ENCODE results near the gene NTSR1. TPM values are rescaled to one million over a fixed set of nuclear protein-coding genes. Genes with fewer than 3 reads are reported as not detected.

The NTSR1 gene
- polyA plus RNA-seq, 3 donors = 0.05 to 0.15 TPM; not detected in 1

- 60 to 92% (median 82%) methylated on average over 6 of the region's 6 CpGs for WGBS, 3 donors
- no peak overlapping the region for H3K27ac ChIP-seq (ENCODE audit: low read depth, low read length)
Measured at GRCh38 chr20:62742550-62742949, 33.9 kb downstream of the NTSR1 start.

DNA sequence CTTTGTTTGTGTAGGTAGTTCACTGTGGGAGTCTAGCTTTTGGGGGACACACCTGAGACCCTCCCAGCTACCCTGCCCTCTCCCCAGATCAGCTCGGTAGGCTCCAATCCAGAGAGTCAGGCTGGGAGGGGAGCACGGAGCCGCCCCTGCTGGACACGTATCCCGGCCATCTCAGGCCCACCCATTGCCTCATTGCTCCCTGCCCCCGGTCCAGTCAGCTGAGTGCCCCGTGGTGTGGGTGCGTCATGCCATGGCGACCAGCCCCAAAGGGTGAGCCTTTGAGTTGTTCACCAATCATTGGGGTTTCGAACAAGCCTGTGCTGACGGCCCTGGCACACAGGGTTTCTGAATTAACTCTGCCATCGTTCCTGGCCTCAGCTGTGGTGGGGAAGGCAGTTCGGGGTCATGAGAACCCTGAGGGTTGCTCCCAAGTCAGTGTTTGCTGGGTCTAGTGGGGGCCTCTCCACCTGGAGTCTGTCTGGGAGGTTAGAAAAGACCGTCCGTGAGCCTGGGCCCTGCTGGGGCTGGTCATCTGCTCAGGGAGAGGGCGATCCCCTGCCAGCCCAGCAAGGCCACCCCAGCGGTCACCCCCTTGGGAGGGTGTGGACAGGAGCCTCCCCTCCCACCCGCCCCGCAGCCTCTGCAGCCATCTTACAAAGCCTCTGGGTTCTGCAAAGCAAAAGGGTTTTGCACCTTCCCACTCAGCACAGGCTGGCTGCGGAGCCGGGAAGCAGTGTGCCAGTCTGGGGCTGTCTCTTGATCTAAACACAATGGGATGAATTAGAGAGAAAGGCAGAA is 34.5 kb downstream of the NTSR1 start:
- WGBS, 3 donors = 77 to 89% (median 86%) methylated on average over 21 of the region's 21 CpGs
- no peak overlapping the region for H3K27ac ChIP-seq (ENCODE audit: low read depth, low read length)

GRCh38 chr20:62743777-62744317 is 35.2 kb downstream of the NTSR1 start:
- WGBS, 3 donors = 75 to 90% (median 88%) methylated on average over 20 of the region's 20 CpGs
- no peak overlapping the region for H3K27ac ChIP-seq (ENCODE audit: low read depth, low read length)

DNA sequence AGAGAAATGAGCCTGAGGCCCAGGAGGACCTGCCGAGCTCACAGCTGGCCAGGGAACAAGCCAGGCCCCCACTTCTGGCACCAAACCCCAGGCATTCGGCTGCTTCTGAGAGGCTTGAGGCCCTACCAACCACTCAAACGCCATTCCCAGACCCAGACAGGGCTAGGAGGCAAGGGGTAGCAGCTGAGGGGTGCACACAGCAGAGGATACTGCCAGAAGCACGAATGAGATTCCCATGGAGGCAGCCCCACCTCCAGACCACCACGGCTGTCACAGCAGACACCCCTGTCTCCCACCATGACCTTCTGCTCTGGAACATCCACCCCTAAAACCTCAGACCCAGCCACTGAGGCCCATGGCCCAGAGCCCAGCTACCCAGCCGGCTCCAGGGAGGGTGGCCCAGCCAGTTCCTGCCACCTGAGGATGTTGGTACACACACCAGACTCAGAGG is 36.1 kb downstream of the NTSR1 start:
- no peak overlapping the region for H3K27ac ChIP-seq (ENCODE audit: low read depth, low read length)
- 61 to 76% (median 73%) methylated on average over 6 of the region's 6 CpGs for WGBS, 3 donors

GRCh38 chr20:62745279-62745951 is 36.8 kb downstream of the NTSR1 start:
- no peak overlapping the region for H3K27ac ChIP-seq (ENCODE audit: low read depth, low read length)

GRCh38 chr20:62745952-62746288 is 37.3 kb downstream of the NTSR1 start:
- H3K27ac ChIP-seq (ENCODE audit: low read depth, low read length) = no peak overlapping the region
- WGBS, 3 donors = 71 to 91% (median 88%) methylated on average over 9 of the region's 9 CpGs

More at GRCh38 chr20:62745279-62745951, 36.8 kb downstream of the NTSR1 start:
- WGBS, 3 donors = 60 to 84% (median 81%) methylated on average over 11 of the region's 11 CpGs

- WGBS, 3 donors = 51 to 85% (median 84%) methylated on average over 2 of the region's 2 CpGs
- H3K27ac ChIP-seq (ENCODE audit: low read depth, low read length) = no peak overlapping the region
Measured at GRCh38 chr20:62748311-62748710, 39.7 kb downstream of the NTSR1 start.

DNA sequence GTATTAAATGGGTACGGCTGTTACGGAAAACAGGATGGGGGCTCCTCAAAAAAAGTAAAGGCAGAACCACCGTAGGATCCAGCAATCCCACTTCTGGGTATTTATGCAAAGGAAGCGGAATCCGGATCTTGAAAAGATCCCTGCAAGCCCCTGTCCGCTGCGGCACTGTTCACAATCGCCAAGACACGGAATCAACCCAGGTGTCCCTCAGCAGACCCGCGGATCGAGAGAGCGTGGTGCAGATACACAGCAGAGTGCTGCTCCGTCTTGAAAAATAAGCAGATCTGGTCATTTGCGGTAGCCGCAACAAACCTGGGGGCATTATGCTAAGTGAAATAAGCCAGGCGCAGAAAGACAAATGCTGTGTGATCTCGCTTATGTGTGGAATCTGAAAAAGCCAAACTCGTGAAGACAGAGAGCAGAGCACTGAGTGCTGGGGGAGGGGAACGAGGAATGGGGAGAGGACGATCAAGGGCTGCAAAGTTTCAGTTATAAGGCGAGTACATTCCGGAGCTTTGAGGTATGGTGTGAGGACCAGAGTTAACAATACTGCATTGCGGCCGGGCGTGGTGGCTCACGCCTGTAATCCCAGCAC is 41.3 kb downstream of the NTSR1 start:
- 67 to 76% (median 74%) methylated on average over 27 of the region's 27 CpGs for WGBS, 3 donors
- H3K27ac ChIP-seq (ENCODE audit: low read depth, low read length) = no peak overlapping the region

GRCh38 chr20:62751551-62752150 is 43.0 kb downstream of the NTSR1 start:
- 63 to 67% (median 65%) methylated on average over 14 of the region's 14 CpGs for WGBS, 3 donors
- no peak overlapping the region for H3K27ac ChIP-seq (ENCODE audit: low read depth, low read length)

DNA sequence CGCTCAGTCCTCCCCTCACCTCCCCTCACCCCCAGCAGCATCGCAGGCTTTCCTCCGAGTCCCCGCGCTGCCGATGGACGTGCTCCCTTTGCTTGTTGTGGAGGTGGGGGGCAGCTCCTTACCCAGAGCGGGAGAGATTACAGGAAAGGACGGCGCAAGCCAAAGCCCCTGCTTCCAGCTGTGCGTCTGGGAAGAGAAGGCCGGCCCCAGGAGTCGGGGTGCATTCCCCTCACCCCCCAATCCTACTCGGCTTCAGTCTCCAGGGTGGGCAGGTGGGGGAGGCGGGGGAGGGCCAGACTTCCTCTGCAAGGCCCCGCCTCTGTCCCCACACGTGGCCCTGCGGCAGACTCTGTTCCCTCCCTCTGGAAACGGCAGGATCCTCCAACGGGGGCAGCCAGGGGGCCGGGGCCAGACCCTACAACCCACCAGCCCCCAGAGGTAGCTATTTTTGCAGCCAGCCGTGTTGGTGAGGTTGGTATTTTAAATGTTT is 43.6 kb downstream of the NTSR1 start:
- WGBS, 3 donors = 16 to 23% (median 17%) methylated on average over 22 of the region's 22 CpGs
- H3K27ac ChIP-seq (ENCODE audit: low read depth, low read length) = no peak overlapping the region

DNA sequence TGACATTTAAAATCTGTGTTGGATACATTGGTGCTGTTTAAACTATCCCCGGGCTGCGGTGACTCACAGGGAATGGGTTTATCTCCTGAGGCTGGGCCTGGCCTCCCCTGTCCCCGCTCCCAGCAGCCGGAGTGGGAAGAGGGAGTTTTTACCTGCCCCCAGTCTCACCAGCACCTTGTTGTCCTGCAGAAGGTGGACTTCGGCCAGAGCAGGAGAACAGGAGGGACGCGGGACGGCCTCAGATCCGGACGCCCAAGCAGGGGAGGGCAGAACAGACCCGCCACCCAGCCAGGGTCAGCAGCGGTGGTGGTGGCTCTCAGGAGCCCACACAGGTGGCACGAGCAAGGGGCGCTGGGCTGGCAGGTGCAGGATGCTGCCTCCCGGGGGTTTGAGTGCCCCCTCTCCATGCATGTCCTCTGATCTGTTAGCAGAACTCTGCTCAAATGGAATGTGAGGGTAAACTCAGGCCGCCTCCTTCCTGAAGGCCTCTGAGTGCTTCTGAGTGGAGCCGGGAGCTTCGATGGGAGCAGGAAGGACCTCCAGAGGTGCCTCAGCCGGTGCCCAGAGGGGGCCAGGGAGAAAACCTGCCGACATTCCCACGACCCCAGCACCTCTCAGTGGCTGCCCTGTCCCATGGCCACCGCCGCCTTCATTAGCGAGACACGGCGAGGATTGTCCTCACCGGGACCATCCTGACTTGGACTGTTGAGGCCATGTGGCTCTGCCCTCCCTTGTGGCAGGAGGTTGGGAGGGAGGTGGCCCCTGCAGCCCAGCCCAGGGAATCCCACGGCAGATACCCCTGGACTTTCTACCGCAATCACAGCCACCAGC is 44.2 kb downstream of the NTSR1 start:
- no peak overlapping the region for H3K27ac ChIP-seq (ENCODE audit: low read depth, low read length)
- 43 to 81% (median 80%) methylated on average over 29 of the region's 29 CpGs for WGBS, 3 donors

DNA sequence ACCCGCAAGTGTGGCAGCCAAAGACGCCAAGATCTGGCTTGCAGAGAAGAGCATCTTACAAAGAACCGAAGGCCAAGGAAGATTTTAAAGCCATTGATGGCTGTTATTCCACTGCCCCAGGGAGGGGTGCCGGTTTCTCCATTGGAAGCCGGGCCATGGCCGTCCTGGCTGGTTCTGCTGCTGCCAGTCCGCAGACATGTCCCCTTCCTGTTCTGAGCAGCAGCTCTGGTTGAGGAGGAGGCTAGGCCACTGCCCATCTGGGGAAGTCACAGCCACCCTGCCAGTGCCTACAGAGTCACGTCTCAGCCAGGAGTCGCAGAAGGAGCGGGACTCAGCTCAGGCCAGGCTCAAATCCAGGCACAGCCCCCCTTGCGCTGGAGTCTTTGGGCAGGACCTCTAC is 45.0 kb downstream of the NTSR1 start:
- no peak overlapping the region for H3K27ac ChIP-seq (ENCODE audit: low read depth, low read length)
- 93 to 96% (median 95%) methylated on average over 11 of the region's 11 CpGs for WGBS, 3 donors

- no peak overlapping the region for H3K27ac ChIP-seq (ENCODE audit: low read depth, low read length)
- 81 to 95% (median 92%) methylated on average over 31 of the region's 31 CpGs for WGBS, 3 donors
Measured at GRCh38 chr20:62754122-62754990, 45.7 kb downstream of the NTSR1 start.

- H3K27ac ChIP-seq (ENCODE audit: low read depth, low read length) = no peak overlapping the region
- WGBS, 3 donors = 80 to 93% methylated on average over 1 of the region's 1 CpG; no CpG with 5 or more reads in 1 of the 3 donors
Measured at GRCh38 chr20:62754991-62755356, 46.3 kb downstream of the NTSR1 start.

DNA sequence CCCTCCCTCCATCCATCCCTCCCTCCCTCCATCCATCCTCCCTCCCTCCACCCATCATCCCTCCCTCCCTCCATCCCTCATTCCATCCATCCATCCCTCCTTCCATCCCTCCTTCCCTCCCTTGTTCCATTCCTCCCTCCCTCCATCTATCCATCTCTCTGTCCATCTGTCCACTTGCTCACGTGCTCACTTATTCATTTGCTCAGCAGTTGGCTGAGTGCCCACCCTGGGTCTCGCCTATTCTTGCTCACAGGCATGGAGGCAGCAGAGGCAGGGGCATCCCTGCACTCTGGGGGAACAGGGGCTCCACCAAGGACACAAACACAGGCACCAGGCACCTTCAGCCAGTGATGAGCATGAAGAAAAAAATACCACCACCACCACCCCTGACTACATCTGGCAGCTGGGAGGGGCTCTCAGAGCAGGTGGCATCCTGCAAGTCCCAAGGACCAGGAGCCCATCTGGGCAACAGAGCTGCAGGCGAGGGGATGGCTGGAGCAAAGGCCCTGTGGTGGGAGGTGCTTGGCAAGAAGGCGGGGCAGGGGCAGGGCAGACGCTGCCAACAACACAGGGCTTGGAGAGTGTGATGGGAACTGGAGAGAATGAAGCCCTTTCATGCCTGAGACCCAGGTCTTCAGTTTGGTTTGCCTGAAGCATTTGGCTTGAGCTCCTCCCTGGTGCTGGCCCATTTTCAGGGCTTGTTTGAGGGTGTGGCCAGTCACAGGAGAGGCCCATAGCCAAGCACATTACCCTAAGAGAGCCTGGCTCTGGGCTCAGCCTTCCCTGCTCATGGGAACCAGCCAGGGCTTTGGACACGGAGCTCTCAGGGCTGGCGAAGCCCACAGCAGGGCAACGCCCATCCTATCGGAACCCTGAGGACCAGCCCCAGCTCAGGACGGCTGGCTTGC is 47.4 kb downstream of the NTSR1 start:
- 40 to 56% (median 43%) methylated on average over 10 of the region's 10 CpGs for WGBS, 3 donors
- no peak overlapping the region for H3K27ac ChIP-seq (ENCODE audit: low read depth, low read length)
